ENCODE results near the gene FADS1.

Gene FADS1

DNA sequence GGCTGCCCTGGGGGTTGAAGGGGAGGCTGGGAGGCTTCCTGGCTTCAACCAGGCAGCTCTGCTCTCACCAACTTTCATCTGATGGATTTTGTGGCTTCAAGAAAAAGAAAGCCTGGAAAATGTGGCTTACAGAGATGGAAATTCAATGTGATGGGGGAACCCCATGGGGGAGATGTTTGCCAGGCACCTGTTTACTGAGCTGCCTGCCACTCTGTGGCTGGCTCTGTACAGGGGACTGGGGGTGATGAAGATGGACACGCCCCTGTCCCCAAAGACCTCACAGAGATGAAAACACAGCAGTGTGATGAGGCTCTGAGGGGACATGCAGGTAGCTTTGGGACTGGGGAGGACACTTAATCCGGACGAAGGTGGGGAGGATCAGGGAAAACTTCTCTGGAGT is 34.5 kb downstream of the FADS1 start:
- H3K27me3 ChIP-seq (ENCODE audit: control insufficient read depth, insufficient read depth, low read length), result no peaks in the 10 kb centered on the region
- no peaks in the 10 kb centered on the region for H3K4me1 ChIP-seq (ENCODE audit: control insufficient read depth, insufficient read depth, low read length)
- H3K36me3 ChIP-seq (ENCODE audit: control insufficient read depth, insufficient read depth, low read length), result peaks cover 19% of the 10 kb centered on the region
- no peaks in the 10 kb centered on the region for H3K9me3 ChIP-seq (ENCODE audit: control insufficient read depth, low read length)
- H3K9ac ChIP-seq (ENCODE audit: low read length), result no peak overlapping the region
- H3K4me3 ChIP-seq (ENCODE audit: low read length), result no peak overlapping the region

GRCh38 chr11:61781585-61781984 is 35.2 kb downstream of the FADS1 start:
- Histone ChIP-seq H3K4me3 (ENCODE audit: low read length) (no peak overlapping the region), H3K27me3 (ENCODE audit: control insufficient read depth, insufficient read depth, low read length) (no peaks in the 10 kb centered on the region), H3K9me3 (ENCODE audit: control insufficient read depth, low read length) (no peaks in the 10 kb centered on the region), H3K36me3 (ENCODE audit: control insufficient read depth, insufficient read depth, low read length) (peaks cover 17% of the 10 kb centered on the region), H3K9ac (ENCODE audit: low read length) (no peak overlapping the region), H3K4me1 (ENCODE audit: control insufficient read depth, insufficient read depth, low read length) (peaks cover 5% of the 10 kb centered on the region)

DNA sequence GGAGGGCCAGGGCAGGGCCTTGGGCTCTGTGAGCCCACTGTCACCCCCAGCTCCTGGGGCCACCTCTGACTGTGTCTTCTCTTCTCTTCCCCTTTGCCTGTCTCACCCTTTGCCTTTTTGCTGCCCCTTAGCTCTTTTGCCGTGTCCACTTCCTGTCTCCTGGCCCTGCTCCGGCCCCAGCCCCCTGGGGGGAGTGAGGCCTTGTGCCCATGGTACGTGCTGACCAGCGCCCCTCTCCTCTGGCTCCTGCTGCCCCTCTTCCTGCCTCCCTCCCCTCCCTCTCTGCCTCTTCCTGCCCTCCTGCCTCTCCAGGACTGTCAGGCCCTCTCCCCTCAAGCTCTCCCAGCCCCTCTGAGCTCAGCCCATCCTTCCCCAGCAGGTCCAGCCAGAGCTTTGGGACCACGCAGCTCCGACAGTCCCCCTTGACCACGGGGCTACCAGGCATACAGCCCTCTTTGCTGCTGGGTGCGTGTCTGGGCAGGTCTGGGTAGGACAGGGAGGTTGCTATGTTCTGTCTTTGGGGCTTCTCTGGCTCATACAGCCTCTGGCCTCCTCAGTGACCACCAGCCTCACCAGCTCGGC is 36.1 kb downstream of the FADS1 start:
- H3K9ac ChIP-seq (ENCODE audit: low read length), result no peak overlapping the region
- no peaks in the 10 kb centered on the region for H3K9me3 ChIP-seq (ENCODE audit: control insufficient read depth, low read length)
- no peaks in the 10 kb centered on the region for H3K27me3 ChIP-seq (ENCODE audit: control insufficient read depth, insufficient read depth, low read length)
- H3K4me3 ChIP-seq (ENCODE audit: low read length), result no peak overlapping the region
- H3K4me1 ChIP-seq (ENCODE audit: control insufficient read depth, insufficient read depth, low read length), result peaks cover 14% of the 10 kb centered on the region
- H3K36me3 ChIP-seq (ENCODE audit: control insufficient read depth, insufficient read depth, low read length), result peaks cover 22% of the 10 kb centered on the region

DNA sequence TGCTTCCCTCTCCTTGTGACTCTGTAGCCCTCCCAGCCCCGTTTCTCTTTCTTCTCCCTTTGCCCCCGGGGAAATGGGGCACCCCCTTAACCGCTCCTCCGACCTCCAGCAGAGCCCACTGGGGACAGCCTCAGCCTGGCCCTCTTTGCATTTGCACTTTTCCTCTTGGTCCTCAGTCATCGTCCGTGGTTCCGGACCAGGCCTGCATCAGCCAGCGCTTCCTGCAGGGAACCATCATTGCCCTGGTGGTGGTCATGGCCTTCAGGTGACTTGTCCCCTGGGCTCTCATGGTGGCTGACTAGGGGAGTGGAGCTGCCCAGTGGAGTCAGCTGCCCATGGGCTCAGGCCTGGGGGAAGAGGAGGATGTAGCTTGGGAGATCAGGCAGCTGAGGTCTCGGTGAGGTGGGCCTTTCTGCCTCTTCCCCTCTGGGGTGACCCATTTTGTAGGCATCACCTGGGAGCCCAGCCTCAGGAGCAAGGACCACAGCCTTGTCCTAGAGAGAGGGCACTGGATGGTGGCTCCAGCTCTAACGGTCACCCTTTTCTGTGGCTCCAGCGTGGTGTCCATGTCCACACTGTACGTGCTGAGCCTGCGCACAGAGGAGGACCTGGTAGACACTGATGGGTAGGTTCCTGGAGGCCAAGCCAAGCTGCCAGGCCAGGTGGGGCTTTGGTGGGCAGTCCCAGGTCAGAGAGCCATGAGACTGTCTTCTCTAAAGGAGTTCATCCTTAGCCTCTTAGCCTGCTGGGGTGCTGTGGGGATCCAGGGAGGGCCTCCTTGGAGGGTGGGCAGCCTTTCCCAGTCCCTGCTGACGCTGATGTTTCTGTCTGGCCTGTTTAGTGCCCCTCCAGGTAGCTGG is 36.9 kb downstream of the FADS1 start:
- Histone ChIP-seq H3K27me3 (ENCODE audit: control insufficient read depth, insufficient read depth, low read length) (no peaks in the 10 kb centered on the region), H3K36me3 (ENCODE audit: control insufficient read depth, insufficient read depth, low read length) (peaks cover 22% of the 10 kb centered on the region), H3K4me1 (ENCODE audit: control insufficient read depth, insufficient read depth, low read length) (peaks cover 22% of the 10 kb centered on the region), H3K9me3 (ENCODE audit: control insufficient read depth, low read length) (no peaks in the 10 kb centered on the region), H3K4me3 (ENCODE audit: low read length) (no peak overlapping the region), H3K9ac (ENCODE audit: low read length) (no peak overlapping the region)

DNA sequence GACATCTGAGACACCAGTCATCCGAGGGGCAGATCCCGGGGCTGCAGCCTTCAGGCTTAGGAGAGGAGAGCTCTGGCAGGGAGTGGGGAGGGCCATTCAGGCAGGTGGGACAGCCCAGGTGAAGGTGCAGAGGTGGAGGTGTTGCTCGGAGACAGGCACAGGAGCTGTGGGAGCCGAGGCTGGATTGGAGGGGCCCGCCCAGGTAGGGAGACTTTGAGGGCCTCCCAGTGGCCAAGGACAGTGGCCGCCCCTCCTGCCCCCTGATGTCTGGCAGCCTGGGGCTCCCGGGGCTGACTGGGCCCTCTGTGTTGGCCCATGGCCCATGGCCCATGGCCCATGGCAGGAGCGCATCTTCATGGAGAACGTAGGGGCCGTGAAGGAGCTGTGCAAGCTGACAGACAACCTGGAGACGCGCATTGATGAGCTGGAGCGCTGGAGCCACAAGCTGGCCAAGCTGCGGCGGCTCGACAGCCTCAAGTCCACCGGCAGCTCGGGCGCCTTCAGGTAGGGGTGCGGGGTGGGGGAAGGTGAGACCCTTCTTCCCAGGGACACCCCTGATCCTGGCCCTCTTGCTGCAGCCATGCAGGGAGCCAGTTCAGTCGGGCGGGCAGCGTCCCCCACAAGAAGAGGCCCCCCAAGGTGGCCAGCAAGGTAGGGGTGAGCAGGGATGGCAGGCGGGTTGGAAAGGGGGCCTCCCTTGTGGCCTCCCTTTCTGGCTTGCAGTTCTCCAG is 37.7 kb downstream of the FADS1 start:
- no peaks in the 10 kb centered on the region for H3K9me3 ChIP-seq (ENCODE audit: control insufficient read depth, low read length)
- H3K27me3 ChIP-seq (ENCODE audit: control insufficient read depth, insufficient read depth, low read length), result no peaks in the 10 kb centered on the region
- H3K4me3 ChIP-seq (ENCODE audit: low read length), result no peak overlapping the region
- H3K4me1 ChIP-seq (ENCODE audit: control insufficient read depth, insufficient read depth, low read length), result peaks cover 26% of the 10 kb centered on the region
- H3K36me3 ChIP-seq (ENCODE audit: control insufficient read depth, insufficient read depth, low read length), result peaks cover 22% of the 10 kb centered on the region
- H3K9ac ChIP-seq (ENCODE audit: low read length), result no peak overlapping the region

GRCh38 chr11:61778357-61778886 is 38.4 kb downstream of the FADS1 start:
- peaks cover 26% of the 10 kb centered on the region for H3K4me1 ChIP-seq (ENCODE audit: control insufficient read depth, insufficient read depth, low read length)
- H3K9me3 ChIP-seq (ENCODE audit: control insufficient read depth, low read length), result no peaks in the 10 kb centered on the region
- H3K9ac ChIP-seq (ENCODE audit: low read length), result no peak overlapping the region
- no peak overlapping the region for H3K4me3 ChIP-seq (ENCODE audit: low read length)
- H3K36me3 ChIP-seq (ENCODE audit: control insufficient read depth, insufficient read depth, low read length), result peaks cover 16% of the 10 kb centered on the region
- H3K27me3 ChIP-seq (ENCODE audit: control insufficient read depth, insufficient read depth, low read length), result no peaks in the 10 kb centered on the region

- Histone ChIP-seq H3K9ac (ENCODE audit: low read length) (no peak overlapping the region), H3K36me3 (ENCODE audit: control insufficient read depth, insufficient read depth, low read length) (peaks cover 15% of the 10 kb centered on the region), H3K4me3 (ENCODE audit: low read length) (no peak overlapping the region)
Observed at GRCh38 chr11:61777234-61778090, 39.3 kb downstream of the FADS1 start.

GRCh38 chr11:61776561-61777075 is 40.2 kb downstream of the FADS1 start:
- no peaks in the 10 kb centered on the region for H3K9me3 ChIP-seq (ENCODE audit: control insufficient read depth, low read length)
- no peak overlapping the region for H3K4me3 ChIP-seq (ENCODE audit: low read length)
- H3K36me3 ChIP-seq (ENCODE audit: control insufficient read depth, insufficient read depth, low read length), result peaks cover 18% of the 10 kb centered on the region
- H3K27me3 ChIP-seq (ENCODE audit: control insufficient read depth, insufficient read depth, low read length), result no peaks in the 10 kb centered on the region
- H3K9ac ChIP-seq (ENCODE audit: low read length), result no peak overlapping the region
- H3K4me1 ChIP-seq (ENCODE audit: control insufficient read depth, insufficient read depth, low read length), result peaks cover 43% of the 10 kb centered on the region

More at GRCh38 chr11:61777234-61778090, 39.3 kb downstream of the FADS1 start:
- Histone ChIP-seq H3K9me3 (ENCODE audit: control insufficient read depth, low read length) (no peaks in the 10 kb centered on the region), H3K4me1 (ENCODE audit: control insufficient read depth, insufficient read depth, low read length) (peaks cover 34% of the 10 kb centered on the region), H3K27me3 (ENCODE audit: control insufficient read depth, insufficient read depth, low read length) (no peaks in the 10 kb centered on the region)

GRCh38 chr11:61775606-61776554 is 40.9 kb downstream of the FADS1 start:
- Histone ChIP-seq H3K9ac (ENCODE audit: low read length) (peak overlapping the region; percentile 39), H3K4me3 (ENCODE audit: low read length) (no peak overlapping the region), H3K27me3 (ENCODE audit: control insufficient read depth, insufficient read depth, low read length) (no peaks in the 10 kb centered on the region)

GRCh38 chr11:61775106-61775505 is 41.7 kb downstream of the FADS1 start:
- H3K4me1 ChIP-seq (ENCODE audit: control insufficient read depth, insufficient read depth, low read length), result peaks cover 56% of the 10 kb centered on the region
- H3K9me3 ChIP-seq (ENCODE audit: control insufficient read depth, low read length), result no peaks in the 10 kb centered on the region
- H3K27me3 ChIP-seq (ENCODE audit: control insufficient read depth, insufficient read depth, low read length), result no peaks in the 10 kb centered on the region
- H3K4me3 ChIP-seq (ENCODE audit: low read length), result no peak overlapping the region
- H3K36me3 ChIP-seq (ENCODE audit: control insufficient read depth, insufficient read depth, low read length), result peaks cover 19% of the 10 kb centered on the region
- no peak overlapping the region for H3K9ac ChIP-seq (ENCODE audit: low read length)

More at GRCh38 chr11:61775606-61776554, 40.9 kb downstream of the FADS1 start:
- Histone ChIP-seq H3K4me1 (ENCODE audit: control insufficient read depth, insufficient read depth, low read length) (peaks cover 50% of the 10 kb centered on the region), H3K9me3 (ENCODE audit: control insufficient read depth, low read length) (no peaks in the 10 kb centered on the region), H3K36me3 (ENCODE audit: control insufficient read depth, insufficient read depth, low read length) (peaks cover 19% of the 10 kb centered on the region)

Measured in mucosa of stomach (tissue), 1 donor.